BJ (cell line): ENCODE data around the gene SLC12A3. TPM values are rescaled to one million over a fixed set of nuclear protein-coding genes. Genes with fewer than 3 reads are reported as not detected.
A peak's percentile ranks its signal among the peaks of the same experiment; 100 is the strongest.

Source experiments
- CTCF ChIA-PET: fragments of 350-600 bp; formaldehyde crosslinking; extraction: SDS; loops from one replicate; lab custom pipeline; 2021; ENCODE audit warnings: antibody characterized with exemption, inconsistent platforms; lab: Yijun Ruan, JAX
- POLR2A ChIA-PET: fragments of 300-600 bp; sonication (Branson Sonifier 250); formaldehyde crosslinking; extraction: SDS; loops from one replicate; lab custom pipeline; 2021; ENCODE audit warnings: antibody characterized with exemption; lab: Charles Lee
- DNase-seq: peaks from one replicate; pipeline ENCODE4 v3.0.0-alpha.2; 2011; ENCODE audit warnings: low read depth
- H3K27me3 ChIP-seq: 2 replicates; pipeline ENCODE4 v1.6.0; 2011; ENCODE audit warnings: low read length; ENCODE audit not compliant: control insufficient read depth, insufficient read depth
- H3K36me3 ChIP-seq: 2 replicates; pipeline ENCODE4 v1.5.1; 2011; ENCODE audit warnings: low read length; ENCODE audit not compliant: control insufficient read depth, insufficient read depth
- H3K4me3 ChIP-seq: 2 replicates; pipeline ENCODE4 v1.5.1; 2011; ENCODE audit warnings: low read depth, mild to moderate bottlenecking, control low read depth, low read length
- CTCF ChIP-seq: IDR thresholded peaks from 2 replicates; pipeline ENCODE4 v1.5.1; 2011; ENCODE audit warnings: low read depth, mild to moderate bottlenecking, control low read depth, inconsistent platforms, low read length, moderate library complexity; ENCODE audit not compliant: insufficient read depth
- polyA plus RNA-seq: library from polyadenylated mRNA; depleted of rRNA; stranded (reverse); fragments of >200 nt; gene quantifications from 2 replicates; pipeline ENCODE4 v1.2.3, GENCODE V29; 2011

SLC12A3 gene
- polyA plus RNA-seq, 1 experiment = not detected

- Histone ChIP-seq H3K4me3 (no peak overlapping the region), H3K36me3 (no peaks in the 10 kb centered on the region), H3K27me3 (no peaks in the 10 kb centered on the region)
- TF ChIP-seq CTCF = no peak
- POLR2A ChIA-PET = interaction anchor here (0.5 to 1.8 kb wide), 3 partner anchors 21 to 88 kb away, joined by 6 to 16 read pairs (median 12); partner anchors contain the start of gene HERPUD1
- CTCF ChIA-PET = interaction anchor here (0.8 to 1.9 kb wide), 3 partner anchors 14 to 135 kb away, joined by 3 to 5 read pairs (median 4); no protein-coding TSS in a partner anchor
- peak; percentile 81 for DNase-seq
Measured at GRCh38 chr16:56910654-56911539, 45.9 kb downstream of the SLC12A3 start.

GRCh38 chr16:56911771-56912571 lies 47.0 kb downstream of the SLC12A3 start:
- Histone ChIP-seq H3K36me3 (no peaks in the 10 kb centered on the region), H3K27me3 (no peaks in the 10 kb centered on the region), H3K4me3 (no peak overlapping the region)
- ChIA-PET CTCF (interaction anchor here (1.9 kb wide), 1 partner anchor 134 kb away, joined by 5 read pairs; no protein-coding TSS in a partner anchor), POLR2A (interaction anchor here (0.6 to 1.8 kb wide), 2 partner anchors 20 to 21 kb away, joined by 4 to 16 read pairs; partner anchors contain the start of gene HERPUD1)
- no peak for DNase-seq
- TF ChIP-seq CTCF = no peak

- peak; percentile 87 for DNase-seq
- no peak for TF ChIP-seq CTCF
- POLR2A ChIA-PET = interaction anchor here (0.6 to 1.2 kb wide), 2 partner anchors 18 to 20 kb away, joined by 4 to 6 read pairs; no protein-coding TSS in a partner anchor
- Histone ChIP-seq H3K27me3 (no peaks in the 10 kb centered on the region), H3K36me3 (no peaks in the 10 kb centered on the region), H3K4me3 (no peak overlapping the region)
- CTCF ChIA-PET = no interaction called here
Measured at GRCh38 chr16:56912746-56913708, 48.0 kb downstream of the SLC12A3 start.

- POLR2A ChIA-PET = no interaction called here
- H3K27me3 ChIP-seq = peaks cover 2% of the 10 kb centered on the region
- DNase-seq = no peak
- CTCF ChIA-PET = no interaction called here
- H3K4me3 ChIP-seq = no peak overlapping the region
- no peak for TF ChIP-seq CTCF
- no peaks in the 10 kb centered on the region for H3K36me3 ChIP-seq
Measured at GRCh38 chr16:56914896-56915295, 49.9 kb downstream of the SLC12A3 start.
